Parathyroid adenoma (tissue), 2 donors: ENCODE data around the gene CTNNA1.

ENCODE experiments used
- H2AFZ ChIP-seq: fragments of 300-600 bp; sonication (generic); one replicate; pipeline ENCODE4 v1.7.0; 2017; ENCODE audit warnings: antibody characterized with exemption, mild to moderate bottlenecking
- H3K27ac ChIP-seq: fragments of 300-600 bp; sonication (generic); one replicate; pipeline ENCODE4 v1.7.0; 2017
- H3K27me3 ChIP-seq: fragments of 300-600 bp; sonication (generic); one replicate; pipeline ENCODE4 v1.7.0; 2017; ENCODE audit warnings: low read length; ENCODE audit not compliant: control insufficient read depth, insufficient read depth
- H3K36me3 ChIP-seq: fragments of 300-600 bp; sonication (generic); one replicate; pipeline ENCODE4 v1.7.0; 2017; ENCODE audit warnings: low read length; ENCODE audit not compliant: control insufficient read depth, insufficient read depth
- H3K4me1 ChIP-seq: fragments of 300-600 bp; sonication (generic); one replicate; pipeline ENCODE4 v1.7.0; 2017; ENCODE audit warnings: control low read depth
- H3K4me2 ChIP-seq: fragments of 300-600 bp; sonication (generic); one replicate; pipeline ENCODE4 v1.7.0; 2017; ENCODE audit warnings: low read length
- H3K4me3 ChIP-seq: fragments of 300-600 bp; sonication (generic); one replicate; pipeline ENCODE4 v1.7.0; 2017; ENCODE audit warnings: low read depth, low read length
- H3K79me2 ChIP-seq: fragments of 300-600 bp; sonication (generic); one replicate; pipeline ENCODE4 v1.7.0; 2017; ENCODE audit warnings: control low read depth
- H3K9ac ChIP-seq: fragments of 300-600 bp; sonication (generic); one replicate; pipeline ENCODE4 v1.7.0; 2017; ENCODE audit warnings: mild to moderate bottlenecking
- H3K9me3 ChIP-seq: fragments of 300-600 bp; sonication (generic); one replicate; pipeline ENCODE4 v1.7.0; 2017; ENCODE audit warnings: low read length; ENCODE audit not compliant: control insufficient read depth
- TF ChIP-seq, protein P1 (sequence below): fragments of 300-600 bp; sonication (generic); IDR thresholded peaks from one replicate; pipeline ENCODE4 v1.7.0; 2017; ENCODE audit warnings: antibody characterized with exemption, mild to moderate bottlenecking
- donor health status: primary hyperparathyroidism.

The CTNNA1 gene

DNA sequence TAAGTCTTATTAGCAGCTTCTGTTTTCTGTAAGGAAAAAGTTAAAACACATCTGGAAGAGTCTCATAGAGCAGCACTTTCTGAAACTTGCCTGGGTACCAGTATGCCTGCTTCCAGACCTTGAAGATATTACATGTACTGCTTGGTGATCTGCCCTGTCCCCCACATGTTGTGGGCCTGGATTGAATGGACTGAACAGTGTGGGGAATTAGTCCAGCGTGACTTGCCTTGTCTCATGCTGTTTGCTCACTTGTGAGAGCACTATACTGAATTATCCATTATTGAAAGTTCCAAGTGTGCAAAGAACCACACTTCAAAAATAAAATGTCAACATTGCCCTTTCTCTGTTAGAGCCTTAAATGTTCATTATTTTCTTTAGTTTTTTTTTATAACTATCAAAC, 8.9 kb downstream of the CTNNA1 start:
- Histone ChIP-seq H3K4me2 (no peak overlapping the region), H3K9me3 (no peaks in the 10 kb centered on the region), H3K4me1 (peaks cover 3% of the 10 kb centered on the region), H3K4me3 (no peak overlapping the region), H3K36me3 (no peaks in the 10 kb centered on the region), H2AFZ (no peak overlapping the region), H3K27ac (no peak overlapping the region), H3K79me2 (peaks cover 70% of the 10 kb centered on the region), H3K27me3 (no peaks in the 10 kb centered on the region), H3K9ac (no peak overlapping the region)
- TF ChIP-seq, protein P1, sequence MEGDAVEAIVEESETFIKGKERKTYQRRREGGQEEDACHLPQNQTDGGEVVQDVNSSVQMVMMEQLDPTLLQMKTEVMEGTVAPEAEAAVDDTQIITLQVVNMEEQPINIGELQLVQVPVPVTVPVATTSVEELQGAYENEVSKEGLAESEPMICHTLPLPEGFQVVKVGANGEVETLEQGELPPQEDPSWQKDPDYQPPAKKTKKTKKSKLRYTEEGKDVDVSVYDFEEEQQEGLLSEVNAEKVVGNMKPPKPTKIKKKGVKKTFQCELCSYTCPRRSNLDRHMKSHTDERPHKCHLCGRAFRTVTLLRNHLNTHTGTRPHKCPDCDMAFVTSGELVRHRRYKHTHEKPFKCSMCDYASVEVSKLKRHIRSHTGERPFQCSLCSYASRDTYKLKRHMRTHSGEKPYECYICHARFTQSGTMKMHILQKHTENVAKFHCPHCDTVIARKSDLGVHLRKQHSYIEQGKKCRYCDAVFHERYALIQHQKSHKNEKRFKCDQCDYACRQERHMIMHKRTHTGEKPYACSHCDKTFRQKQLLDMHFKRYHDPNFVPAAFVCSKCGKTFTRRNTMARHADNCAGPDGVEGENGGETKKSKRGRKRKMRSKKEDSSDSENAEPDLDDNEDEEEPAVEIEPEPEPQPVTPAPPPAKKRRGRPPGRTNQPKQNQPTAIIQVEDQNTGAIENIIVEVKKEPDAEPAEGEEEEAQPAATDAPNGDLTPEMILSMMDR, result no peak

DNA sequence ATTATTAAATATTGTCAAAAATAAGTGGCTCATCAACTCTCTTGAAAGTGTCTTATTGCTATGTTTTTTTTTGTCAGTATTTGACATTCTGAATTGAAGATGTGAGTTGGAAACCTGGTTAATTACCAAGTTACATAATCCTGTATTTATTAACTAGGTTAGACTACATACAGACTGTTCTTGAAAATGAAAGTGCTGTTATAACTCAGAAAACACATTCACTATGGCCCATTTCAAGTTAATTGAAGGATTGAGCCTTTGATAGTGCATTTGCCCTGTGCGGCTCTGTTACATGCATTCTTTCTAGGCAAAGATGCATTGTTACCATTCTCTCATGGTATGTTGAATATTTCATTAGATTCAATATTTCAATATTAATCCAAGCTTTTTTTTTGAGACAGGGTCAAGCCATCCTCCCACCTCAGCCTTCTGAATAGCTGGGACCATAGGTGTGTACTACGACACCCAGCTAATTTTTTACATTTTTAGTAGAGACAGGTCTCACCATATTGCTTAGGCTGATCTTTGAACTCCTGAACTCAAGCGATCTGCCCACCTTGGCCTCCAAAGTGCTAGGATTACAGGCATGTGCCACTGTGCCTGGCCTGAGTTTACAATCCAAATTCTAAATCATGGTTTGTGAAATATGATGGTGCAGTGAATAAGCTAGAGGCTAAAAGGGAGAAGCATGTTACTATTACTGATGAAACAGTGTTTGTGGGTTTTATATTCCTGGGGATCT, 10.0 kb downstream of the CTNNA1 start:
- Histone ChIP-seq H3K27ac (no peak overlapping the region), H3K4me3 (no peak overlapping the region)

DNA sequence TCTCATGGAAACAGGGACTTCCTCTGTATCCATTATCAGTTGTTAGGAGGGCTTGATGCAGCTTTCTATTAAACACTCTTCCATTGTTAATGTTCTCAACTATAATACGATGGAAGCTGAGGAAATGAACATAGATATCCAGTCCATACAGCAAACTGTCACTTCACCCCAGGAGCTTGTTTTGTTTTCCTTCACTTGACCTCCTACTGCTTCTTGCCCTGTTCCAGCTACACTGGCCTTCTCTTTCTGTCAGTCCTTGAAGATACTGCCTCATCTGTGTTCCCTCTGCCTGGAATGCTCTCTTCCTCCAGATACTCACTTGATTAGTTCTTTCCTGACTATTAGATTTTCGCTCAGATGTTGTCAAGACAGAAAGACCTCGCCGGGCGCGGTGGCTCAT, 17.1 kb downstream of the CTNNA1 start:
- Histone ChIP-seq H3K4me3 (no peak overlapping the region), H3K9ac (no peak overlapping the region), H3K4me1 (peaks cover 5% of the 10 kb centered on the region), H3K36me3 (no peaks in the 10 kb centered on the region), H2AFZ (no peak overlapping the region), H3K4me2 (no peak overlapping the region), H3K9me3 (no peaks in the 10 kb centered on the region), H3K27ac (no peak overlapping the region), H3K79me2 (peaks cover 42% of the 10 kb centered on the region), H3K27me3 (no peaks in the 10 kb centered on the region)
- TF ChIP-seq, protein P1, result no peak

More for the DNA sequence above, 10.0 kb downstream of the CTNNA1 start:
- no peaks in the 10 kb centered on the region for H3K27me3 ChIP-seq
- peaks cover 3% of the 10 kb centered on the region for H3K4me1 ChIP-seq
- H3K4me2 ChIP-seq, result no peak overlapping the region
- H3K9ac ChIP-seq, result no peak overlapping the region
- H3K9me3 ChIP-seq, result no peaks in the 10 kb centered on the region
- no peak overlapping the region for H2AFZ ChIP-seq
- TF ChIP-seq, protein P1, result no peak
- H3K36me3 ChIP-seq, result no peaks in the 10 kb centered on the region
- peaks cover 62% of the 10 kb centered on the region for H3K79me2 ChIP-seq

DNA sequence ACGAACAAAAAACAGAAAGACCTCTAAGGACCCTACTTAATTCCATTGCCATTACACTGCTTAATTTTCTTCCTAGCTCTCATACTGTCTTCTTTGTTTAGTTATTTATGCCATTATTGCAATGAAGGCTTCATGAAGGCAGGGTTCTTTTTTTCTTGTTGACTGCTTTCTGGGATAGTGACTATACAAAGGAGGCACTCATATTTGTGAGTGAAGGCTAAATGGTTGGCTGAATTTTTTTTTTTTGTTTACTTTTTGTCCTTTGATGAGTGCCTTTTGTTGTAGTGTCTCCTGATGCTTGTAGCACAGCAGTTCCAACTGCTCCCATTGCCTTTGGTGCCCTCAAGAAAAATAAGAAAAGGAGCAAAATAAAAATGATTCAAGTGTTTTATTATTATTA, 17.8 kb downstream of the CTNNA1 start:
- Histone ChIP-seq H3K4me2 (no peak overlapping the region), H3K36me3 (no peaks in the 10 kb centered on the region), H3K27ac (no peak overlapping the region), H3K9me3 (no peaks in the 10 kb centered on the region), H2AFZ (no peak overlapping the region), H3K79me2 (peaks cover 36% of the 10 kb centered on the region), H3K9ac (no peak overlapping the region), H3K4me3 (no peak overlapping the region), H3K27me3 (no peaks in the 10 kb centered on the region), H3K4me1 (peaks cover 5% of the 10 kb centered on the region)
- TF ChIP-seq, protein P1, result no peak
